Breast epithelium (tissue), 3 donors: ENCODE results near the gene ZNF266.

Source experiments
- POLR2A ChIP-seq: fragments of 450-650 bp; IDR thresholded peaks from one replicate; pipeline ENCODE4 v1.6.1; 2016; ENCODE audit warnings: antibody characterized with exemption, mild to moderate bottlenecking, moderate library complexity
- POLR2AphosphoS5 ChIP-seq, 3 donors: sonication (generic); formaldehyde crosslinking; IDR thresholded peaks; one replicate each; pipeline ENCODE4 v1.6.1; 2017; ENCODE audit warnings: antibody characterized with exemption in 3 of 3
- TF ChIP-seq, protein P1 (sequence below), 3 donors: fragments of 450-650 bp; IDR thresholded peaks; one replicate each; pipeline ENCODE4 v1.5.1; 2016 to 2017; ENCODE audit warnings: antibody characterized with exemption in 3 of 3, mild to moderate bottlenecking in 3 of 3, moderate library complexity in 3 of 3

GRCh38 chr19:9445037-9445436 is 9.7 kb upstream of the ZNF266 start:
- TF ChIP-seq, protein P1, sequence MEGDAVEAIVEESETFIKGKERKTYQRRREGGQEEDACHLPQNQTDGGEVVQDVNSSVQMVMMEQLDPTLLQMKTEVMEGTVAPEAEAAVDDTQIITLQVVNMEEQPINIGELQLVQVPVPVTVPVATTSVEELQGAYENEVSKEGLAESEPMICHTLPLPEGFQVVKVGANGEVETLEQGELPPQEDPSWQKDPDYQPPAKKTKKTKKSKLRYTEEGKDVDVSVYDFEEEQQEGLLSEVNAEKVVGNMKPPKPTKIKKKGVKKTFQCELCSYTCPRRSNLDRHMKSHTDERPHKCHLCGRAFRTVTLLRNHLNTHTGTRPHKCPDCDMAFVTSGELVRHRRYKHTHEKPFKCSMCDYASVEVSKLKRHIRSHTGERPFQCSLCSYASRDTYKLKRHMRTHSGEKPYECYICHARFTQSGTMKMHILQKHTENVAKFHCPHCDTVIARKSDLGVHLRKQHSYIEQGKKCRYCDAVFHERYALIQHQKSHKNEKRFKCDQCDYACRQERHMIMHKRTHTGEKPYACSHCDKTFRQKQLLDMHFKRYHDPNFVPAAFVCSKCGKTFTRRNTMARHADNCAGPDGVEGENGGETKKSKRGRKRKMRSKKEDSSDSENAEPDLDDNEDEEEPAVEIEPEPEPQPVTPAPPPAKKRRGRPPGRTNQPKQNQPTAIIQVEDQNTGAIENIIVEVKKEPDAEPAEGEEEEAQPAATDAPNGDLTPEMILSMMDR (IDR thresholded peaks at IDR 0.05), result no peak
- no peak for TF ChIP-seq POLR2A
- TF ChIP-seq POLR2AphosphoS5 (IDR thresholded peaks at IDR 0.05), result no peak
